ENCODE data around the gene CCDC175.

CCDC175 gene

DNA sequence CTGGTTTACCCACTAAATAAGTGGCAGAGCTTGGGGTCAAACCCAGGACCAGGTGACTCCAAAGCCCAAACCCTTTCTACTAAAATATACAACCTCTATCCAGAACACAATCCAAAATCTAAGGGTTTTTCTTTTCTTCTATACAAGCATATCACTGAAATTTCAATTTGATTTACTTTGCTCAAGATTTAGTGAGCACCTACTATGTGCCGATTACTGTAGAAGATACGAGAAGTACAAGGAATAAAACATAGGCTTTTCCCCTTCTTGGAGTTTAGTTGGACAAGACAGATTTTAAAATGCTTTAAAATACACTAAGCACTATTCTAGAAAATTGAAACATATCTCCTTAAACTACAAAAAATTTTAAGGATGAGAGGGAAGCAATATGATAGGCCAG lies 95.2 kb downstream of the CCDC175 start:
- no peak for DNase-seq

DNA sequence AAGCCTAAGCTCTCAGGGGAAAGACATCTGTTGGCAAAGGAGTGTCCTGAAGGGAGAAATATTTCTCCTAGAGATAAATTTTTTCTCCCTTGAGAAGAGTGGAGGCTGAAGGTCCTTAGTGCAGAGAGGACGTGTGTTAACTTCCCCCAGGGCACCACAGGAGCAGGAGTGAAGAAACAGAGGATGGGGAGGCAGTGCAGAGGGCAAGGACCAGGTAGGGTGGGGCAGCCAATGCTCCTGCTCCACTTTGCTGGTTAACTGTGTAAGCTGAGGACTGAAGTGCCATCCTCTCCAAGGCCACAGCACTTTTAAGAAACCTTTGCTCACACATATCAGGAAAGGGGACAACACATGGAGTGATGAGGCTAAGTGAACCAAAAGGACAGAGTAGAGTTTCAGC lies 96.4 kb downstream of the CCDC175 start:
- DNase-seq, result no peak

DNA sequence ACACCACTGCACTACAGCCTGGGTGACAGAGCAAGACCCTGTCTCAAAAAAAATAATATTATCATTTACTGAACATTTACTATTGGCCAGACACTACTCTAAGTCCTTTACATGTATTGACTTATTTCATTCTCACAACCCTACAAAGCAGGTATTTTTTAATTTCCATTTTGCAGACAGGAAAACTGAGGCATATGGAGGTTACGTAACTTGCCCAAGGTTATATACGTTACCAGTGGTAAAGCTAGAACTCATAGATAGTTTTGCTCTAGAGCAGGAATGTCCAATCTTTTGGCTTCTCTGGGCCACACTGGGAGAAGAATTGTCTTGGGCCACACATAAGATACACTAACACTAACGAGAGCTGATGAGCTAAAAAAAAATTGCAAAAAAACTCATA lies 98.1 kb downstream of the CCDC175 start:
- DNase-seq, result no peak

DNA sequence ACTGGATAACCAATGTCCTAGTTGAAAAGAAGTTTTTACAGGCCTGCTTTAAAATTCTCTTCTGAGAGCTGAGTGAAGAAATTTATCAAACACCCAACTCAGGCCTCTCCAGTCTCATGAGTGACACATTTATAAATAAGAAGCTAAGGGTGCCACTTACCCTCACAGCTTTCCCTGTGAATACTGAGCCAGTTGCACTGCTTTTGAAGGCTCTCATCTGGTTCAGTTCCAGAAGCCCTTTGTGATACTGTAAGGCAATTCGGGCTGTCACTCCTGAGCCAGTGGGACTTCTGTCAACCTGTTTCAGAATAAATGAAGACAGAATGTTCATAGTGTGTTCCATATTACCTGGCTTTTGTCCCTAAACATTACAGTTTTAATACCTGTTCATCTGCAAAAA lies 100.9 kb downstream of the CCDC175 start:
- DNase-seq, result no peak

DNA sequence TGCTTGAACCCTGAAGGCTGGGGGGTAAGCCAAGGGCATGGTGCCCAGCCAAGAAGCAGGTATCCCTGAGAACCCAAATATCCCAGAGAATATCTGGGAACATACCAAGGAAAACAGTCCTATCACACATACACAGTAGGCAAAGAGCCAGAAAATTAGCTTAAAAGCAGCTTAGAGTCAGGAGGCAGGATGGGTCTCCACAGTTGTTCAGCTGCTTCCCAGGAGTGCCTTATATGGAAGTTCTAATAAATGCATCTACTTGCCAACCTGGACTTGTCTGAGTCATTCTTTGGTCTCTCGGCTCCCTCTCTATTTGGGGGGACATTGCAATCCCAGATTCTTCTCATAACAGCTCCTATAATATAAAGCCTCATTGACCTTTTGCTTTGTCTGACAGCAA lies 102.4 kb downstream of the CCDC175 start:
- no peak for DNase-seq

DNA sequence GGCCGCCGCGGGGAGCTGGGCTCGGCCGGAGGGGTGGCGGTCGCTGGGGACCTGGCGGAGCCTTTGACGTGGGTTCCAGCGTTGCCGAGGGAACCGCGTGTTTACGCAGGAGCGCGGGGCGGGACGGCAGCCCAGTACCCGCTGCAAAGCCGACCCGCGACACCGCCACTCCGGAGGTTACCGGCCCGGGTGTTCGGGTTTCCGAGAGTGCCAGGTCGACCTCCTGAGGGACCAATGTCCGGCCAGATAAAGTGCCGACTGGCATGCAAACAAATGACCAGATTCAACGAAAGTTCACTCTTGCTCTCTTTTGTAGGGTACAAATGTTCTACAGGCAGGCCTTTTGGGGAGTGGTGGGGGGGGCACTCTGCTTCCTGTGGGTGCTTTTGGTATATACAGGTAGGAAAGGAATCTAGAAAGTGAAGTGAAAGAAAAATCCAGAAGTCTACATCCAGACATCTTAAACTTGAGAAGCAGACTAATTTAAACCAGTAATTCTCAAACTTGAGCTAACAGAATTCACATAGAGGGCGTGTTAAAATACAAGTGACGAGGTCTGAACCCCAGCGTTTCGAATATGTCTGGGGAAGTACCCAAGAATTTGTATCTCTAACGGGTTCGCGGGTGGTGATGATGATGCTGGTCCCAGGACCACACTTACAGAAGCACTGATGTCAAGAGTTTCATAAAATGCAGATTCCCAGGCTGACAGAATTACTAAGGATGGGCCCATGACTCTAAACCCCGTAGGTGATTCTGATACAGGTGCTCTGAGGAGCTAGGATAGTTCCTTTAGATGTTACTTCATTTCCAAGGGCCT lies 111.1 kb downstream of the CCDC175 start, which contains the start of gene GPR135:
TSS of gene GPR135 (minus strand) at position 65 of the 820 bp plus-strand sequence. CDS start 154 bp downstream, outside the sequence.
- DNase-seq, result peak; percentile 79

DNA sequence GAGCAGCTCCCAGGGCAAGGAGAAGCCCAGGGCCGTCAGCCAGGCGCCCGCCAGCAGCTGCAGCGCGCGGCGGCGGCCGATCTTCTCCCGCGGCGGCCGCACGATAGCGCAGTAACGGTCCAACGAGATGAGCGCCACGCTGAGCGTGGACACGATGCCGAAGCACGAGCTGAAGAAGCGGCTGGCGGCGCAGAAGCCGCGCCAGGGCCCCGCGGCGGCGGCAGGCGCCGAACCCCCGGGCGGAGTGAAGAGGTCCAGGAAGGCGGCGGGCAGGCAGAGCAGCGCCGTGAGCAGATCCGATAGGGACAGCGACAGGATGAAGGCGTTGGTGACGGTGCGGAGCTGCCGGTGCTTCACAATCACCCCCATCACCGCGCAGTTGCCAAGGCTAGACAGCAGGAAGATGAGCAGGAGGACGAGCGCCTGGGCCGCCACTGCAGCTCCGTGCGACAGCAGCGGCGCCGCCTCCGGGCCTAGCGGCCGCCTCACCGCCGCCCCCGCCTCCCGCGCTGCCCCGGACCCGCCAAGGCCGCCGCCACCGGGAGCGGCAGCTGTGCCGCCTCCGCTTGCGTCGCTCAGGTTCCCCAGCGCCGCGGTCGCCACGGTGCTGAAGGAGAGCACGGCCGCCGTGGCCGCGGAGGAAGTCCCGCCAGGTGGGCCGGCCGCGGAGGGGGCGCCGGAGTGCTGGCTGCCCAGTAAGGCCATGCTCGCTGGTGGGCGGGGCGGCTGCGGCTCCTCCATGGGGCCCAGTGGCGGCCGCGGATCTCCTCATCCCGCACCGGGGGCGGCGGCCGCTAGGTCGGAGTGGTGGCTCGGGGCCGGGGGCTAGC lies 111.9 kb downstream of the CCDC175 start:
- peak; percentile 94 for DNase-seq

DNA sequence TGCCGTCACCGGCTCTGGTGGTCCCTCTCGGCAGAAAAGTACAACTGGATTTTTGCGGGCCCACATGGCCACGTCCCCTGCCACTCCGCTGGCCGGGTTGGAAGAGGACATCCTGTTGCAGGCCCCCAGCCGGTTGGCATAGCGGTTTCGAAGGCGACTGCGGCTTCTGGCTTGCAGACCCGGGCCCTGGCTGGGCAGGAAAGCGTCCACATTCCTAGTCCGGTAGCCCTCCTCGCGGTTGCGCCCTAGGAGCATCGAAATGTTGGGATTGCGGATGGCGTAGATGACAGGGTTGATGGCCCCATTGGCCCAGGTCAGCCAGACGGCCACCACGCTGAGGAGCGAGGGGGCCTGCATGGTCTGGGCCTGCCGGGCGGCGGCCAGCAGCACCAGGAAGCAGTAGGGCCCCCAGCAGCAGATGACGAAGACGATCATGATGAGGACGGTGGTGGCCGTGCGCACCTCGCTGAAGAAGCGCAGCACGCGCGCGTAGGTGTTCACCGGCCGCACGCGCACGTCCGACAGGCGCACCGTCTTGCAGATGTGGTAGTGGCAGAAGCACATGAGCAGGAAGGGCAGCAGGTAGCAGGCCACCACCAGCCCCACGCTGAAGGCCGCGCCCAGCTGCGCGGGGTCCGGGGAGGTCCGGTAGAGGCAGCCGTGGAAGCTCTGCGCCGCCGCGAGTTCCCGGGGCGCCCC lies 112.7 kb downstream of the CCDC175 start:
- no peak for DNase-seq

DNA sequence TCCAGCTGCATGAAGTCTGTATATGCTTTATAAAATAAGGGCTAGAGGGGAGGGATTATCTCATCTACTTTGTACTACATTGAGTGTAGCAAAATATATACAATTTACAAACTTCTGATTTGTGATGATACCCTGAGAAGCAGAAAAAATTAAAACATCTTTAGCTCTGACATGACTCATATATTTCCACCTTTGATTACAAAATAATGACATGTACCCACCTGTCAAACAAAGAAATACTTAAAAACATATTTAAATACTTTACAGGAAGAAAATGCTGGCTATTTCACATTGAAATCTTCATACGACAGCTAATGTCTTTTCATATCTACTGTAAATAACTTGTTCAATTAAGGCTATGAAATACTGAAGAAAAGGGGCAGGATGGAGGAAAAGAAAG lies 114.7 kb downstream of the CCDC175 start:
- no peak for DNase-seq

DNA sequence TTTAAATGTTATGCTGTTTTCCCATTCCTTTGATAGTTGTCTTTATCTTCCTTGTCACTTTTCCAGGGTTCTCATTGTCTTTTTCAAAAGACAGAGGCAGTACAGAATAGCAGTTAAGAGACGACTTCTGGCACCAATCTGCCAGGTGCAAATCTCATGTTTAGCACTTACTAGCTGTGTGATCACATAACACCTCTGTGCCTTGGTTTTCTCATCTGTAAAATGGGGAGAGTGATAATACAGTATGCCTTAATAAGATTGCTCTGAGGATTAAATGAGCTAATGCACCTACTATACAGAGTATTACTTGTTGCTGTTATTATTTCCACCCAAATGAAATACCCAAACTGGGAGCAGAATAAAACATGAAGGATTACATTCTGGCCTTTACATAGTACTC lies 116.2 kb downstream of the CCDC175 start:
- no peak for DNase-seq

DNA sequence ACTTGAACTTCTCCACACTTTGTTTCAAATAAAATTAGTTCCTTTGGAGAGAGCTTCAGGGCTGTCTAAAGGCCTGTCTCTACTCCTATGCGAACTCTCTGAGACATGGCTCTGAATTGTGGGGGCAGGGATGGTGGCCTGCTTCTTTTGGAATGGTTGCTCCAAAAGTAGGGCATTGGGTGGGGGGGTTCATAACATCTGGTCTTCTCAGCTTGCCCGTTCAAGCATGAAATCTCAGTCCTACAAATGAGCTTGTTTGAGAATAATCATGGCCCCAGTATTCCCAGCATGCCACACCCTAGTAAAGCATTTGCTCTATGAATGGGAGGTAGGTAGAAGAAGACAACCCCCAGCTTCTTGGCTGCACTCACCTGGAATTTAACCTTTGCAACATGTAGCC lies 118.1 kb downstream of the CCDC175 start:
- peak; percentile 62 for DNase-seq

DNA sequence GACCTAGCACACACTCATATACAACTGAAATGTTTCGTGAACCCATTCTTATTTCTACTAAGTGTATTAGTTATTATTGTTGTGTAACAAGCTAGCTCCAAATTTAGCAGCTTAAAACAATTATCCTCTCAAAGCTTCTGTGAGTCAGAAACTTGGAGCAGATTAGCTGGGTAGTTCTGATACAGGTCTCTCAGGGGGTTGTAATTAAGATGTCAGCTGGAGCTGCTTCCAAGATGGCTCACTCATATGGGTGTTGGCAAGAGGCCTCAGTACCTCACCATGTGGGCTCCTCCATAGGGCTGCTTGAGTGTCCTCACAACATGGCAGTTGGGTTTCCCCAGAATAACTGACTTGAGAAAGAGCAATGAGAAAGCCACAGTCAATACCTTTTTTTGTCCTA lies 121.2 kb downstream of the CCDC175 start:
- no peak for DNase-seq

Data from retina (tissue), 1 donor.